ENCODE results near the gene BRPF1. TPM values are rescaled to one million over a fixed set of nuclear protein-coding genes. Genes with fewer than 3 reads are reported as not detected.

Gene BRPF1
- total RNA-seq, 4 donors from 2014 or later, result 19.4 to 36.6 (median 20.3) TPM

GRCh38 chr3:9686050-9686550, 45.4 kb upstream of the BRPF1 start:
- intact Hi-C loops (cut with DNase I), result no loop called here
- H3K27ac ChIP-seq, result no peak overlapping the region
- H3K27me3 ChIP-seq, result no peaks in the 10 kb centered on the region
- WGBS, 2 donors, result 83 to 93% methylated on average over 9 of the region's 9 CpGs
- no peak overlapping the region for H3K4me3 ChIP-seq (replicated peaks in 1 of 3)
- TF ChIP-seq POLR2A (IDR thresholded peaks at IDR 0.05) (no peak), CTCF (IDR thresholded peaks at IDR 0.05) (no peak)
- DNase-seq, result no peak
- H3K4me1 ChIP-seq, result no peaks in the 10 kb centered on the region
- peaks cover 92 to 95% of the 10 kb centered on the region in 2 donors for H3K36me3 ChIP-seq
- H3K9me3 ChIP-seq, result no peaks in the 10 kb centered on the region

GRCh38 chr3:9686703-9687102, 44.8 kb upstream of the BRPF1 start:
- WGBS, 2 donors, result 89 to 97% methylated on average over 3 of the region's 3 CpGs
- TF ChIP-seq CTCF (IDR thresholded peaks at IDR 0.05) (no peak), POLR2A (IDR thresholded peaks at IDR 0.05) (no peak)
- intact Hi-C loops (cut with DNase I), result no loop called here

GRCh38 chr3:9687514-9687913, 44.0 kb upstream of the BRPF1 start:
- intact Hi-C loops (cut with DNase I), result no loop called here
- 89 to 92% methylated on average over 7 of the region's 7 CpGs for WGBS, 2 donors
- DNase-seq, result no peak
- H3K27ac ChIP-seq, result no peak overlapping the region
- H3K4me3 ChIP-seq (replicated peaks in 1 of 3), result no peak overlapping the region
- no peaks in the 10 kb centered on the region for H3K9me3 ChIP-seq
- no peak for TF ChIP-seq POLR2A (IDR thresholded peaks at IDR 0.05)
- TF ChIP-seq CTCF (IDR thresholded peaks at IDR 0.05), result no peak
- H3K27me3 ChIP-seq, result no peaks in the 10 kb centered on the region
- peaks cover 83 to 97% of the 10 kb centered on the region in 2 donors for H3K36me3 ChIP-seq
- no peaks in the 10 kb centered on the region for H3K4me1 ChIP-seq

More at GRCh38 chr3:9686703-9687102, 44.8 kb upstream of the BRPF1 start:
- Histone ChIP-seq H3K36me3 (peaks cover 85 to 97% of the 10 kb centered on the region in 2 donors), H3K4me1 (no peaks in the 10 kb centered on the region), H3K9me3 (no peaks in the 10 kb centered on the region), H3K27me3 (no peaks in the 10 kb centered on the region), H3K4me3 (replicated peaks in 1 of 3) (no peak overlapping the region), H3K27ac (no peak overlapping the region)
- DNase-seq, result no peak

- H3K9me3 ChIP-seq, result no peaks in the 10 kb centered on the region
- TF ChIP-seq CTCF (IDR thresholded peaks at IDR 0.05) (no peak), POLR2A (IDR thresholded peaks at IDR 0.05) (no peak)
- 86 to 88% methylated on average over 3 to 4 of the region's 5 CpGs for WGBS, 2 donors
- no peaks in the 10 kb centered on the region for H3K4me1 ChIP-seq
- intact Hi-C loops (cut with DNase I), result no loop called here
- no peaks in the 10 kb centered on the region for H3K27me3 ChIP-seq
- no peak overlapping the region for H3K27ac ChIP-seq
- no peak for DNase-seq
- H3K36me3 ChIP-seq, result peaks cover 83 to 95% of the 10 kb centered on the region in 2 donors
- no peak overlapping the region for H3K4me3 ChIP-seq (replicated peaks in 1 of 3)
Measured at GRCh38 chr3:9688961-9689360, 42.6 kb upstream of the BRPF1 start.

GRCh38 chr3:9689757-9690156, 41.8 kb upstream of the BRPF1 start:
- Histone ChIP-seq H3K27ac (no peak overlapping the region), H3K27me3 (no peaks in the 10 kb centered on the region), H3K4me3 (replicated peaks in 1 of 3) (no peak overlapping the region), H3K9me3 (no peaks in the 10 kb centered on the region), H3K36me3 (peaks cover 76 to 95% of the 10 kb centered on the region in 2 donors), H3K4me1 (no peaks in the 10 kb centered on the region)
- no peak for TF ChIP-seq CTCF (IDR thresholded peaks at IDR 0.05)
- no peak for DNase-seq
- WGBS, 2 donors, result 83 to 94% methylated on average over 2 to 4 of the region's 4 CpGs
- intact Hi-C loops (cut with DNase I), result no loop called here
